ENCODE results near the gene MTHFS. TPM values are rescaled to one million over a fixed set of nuclear protein-coding genes. Genes with fewer than 3 reads are reported as not detected.
"Not testable (repeated sequence)": the region's sequence is repeated elsewhere in the genome, so short reads cannot be mapped to it uniquely, and the experiment has no call there.

MTHFS gene
- total RNA-seq, 4 donors from 2014 or later = 6.9 to 16.9 (median 16.3) TPM

DNA sequence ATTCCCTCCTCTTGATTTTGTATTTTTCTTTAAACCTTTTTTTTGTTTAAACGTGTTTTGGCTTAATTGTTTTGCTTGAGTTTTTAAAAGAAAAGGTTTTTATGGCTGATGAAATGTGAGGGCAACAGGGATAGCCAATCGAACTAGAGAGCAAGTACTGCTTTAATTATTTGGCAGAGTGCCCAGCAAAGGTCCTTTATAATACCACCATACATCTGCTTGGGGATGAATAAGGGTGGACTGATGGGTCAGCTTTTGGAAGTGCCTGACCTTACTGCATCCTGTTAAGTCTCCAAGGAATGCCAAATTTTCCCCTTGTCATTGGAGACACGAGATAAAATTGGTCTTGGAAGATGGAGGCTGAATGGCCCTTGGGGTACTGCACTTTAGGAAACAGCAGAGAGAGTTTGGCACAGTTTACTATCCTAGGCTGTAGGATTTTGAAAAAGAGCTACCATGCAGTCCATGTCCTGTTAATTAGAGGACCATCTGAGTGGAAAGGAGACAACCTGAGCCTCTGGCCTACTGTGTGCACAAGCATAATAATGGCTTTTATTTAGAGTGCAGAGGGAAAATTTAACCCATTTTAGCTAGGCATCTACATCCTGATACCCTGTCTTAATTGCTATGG lies 19.8 kb upstream of the MTHFS start:
- WGBS, 2 donors = 10 to 12% methylated on average over 3 of the region's 3 CpGs
- H3K36me3 ChIP-seq = peaks cover 0 to 51% (median 4%) of the 10 kb centered on the region in 3 donors
- no peak overlapping the region for H3K27ac ChIP-seq
- no peaks in the 10 kb centered on the region for H3K4me1 ChIP-seq
- H3K9me3 ChIP-seq = peaks cover 0 to 86% (median 30%) of the 10 kb centered on the region in 4 donors
- no peak for DNase-seq (ENCODE audit: low spot score in 2 of 2)
- no peak overlapping the region for H3K4me3 ChIP-seq
- no peak for TF ChIP-seq POLR2A (IDR thresholded peaks at IDR 0.05)
- TF ChIP-seq EP300 (IDR thresholded peaks at IDR 0.05) = no peak
- TF ChIP-seq, protein P1, sequence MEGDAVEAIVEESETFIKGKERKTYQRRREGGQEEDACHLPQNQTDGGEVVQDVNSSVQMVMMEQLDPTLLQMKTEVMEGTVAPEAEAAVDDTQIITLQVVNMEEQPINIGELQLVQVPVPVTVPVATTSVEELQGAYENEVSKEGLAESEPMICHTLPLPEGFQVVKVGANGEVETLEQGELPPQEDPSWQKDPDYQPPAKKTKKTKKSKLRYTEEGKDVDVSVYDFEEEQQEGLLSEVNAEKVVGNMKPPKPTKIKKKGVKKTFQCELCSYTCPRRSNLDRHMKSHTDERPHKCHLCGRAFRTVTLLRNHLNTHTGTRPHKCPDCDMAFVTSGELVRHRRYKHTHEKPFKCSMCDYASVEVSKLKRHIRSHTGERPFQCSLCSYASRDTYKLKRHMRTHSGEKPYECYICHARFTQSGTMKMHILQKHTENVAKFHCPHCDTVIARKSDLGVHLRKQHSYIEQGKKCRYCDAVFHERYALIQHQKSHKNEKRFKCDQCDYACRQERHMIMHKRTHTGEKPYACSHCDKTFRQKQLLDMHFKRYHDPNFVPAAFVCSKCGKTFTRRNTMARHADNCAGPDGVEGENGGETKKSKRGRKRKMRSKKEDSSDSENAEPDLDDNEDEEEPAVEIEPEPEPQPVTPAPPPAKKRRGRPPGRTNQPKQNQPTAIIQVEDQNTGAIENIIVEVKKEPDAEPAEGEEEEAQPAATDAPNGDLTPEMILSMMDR (IDR thresholded peaks at IDR 0.05) = no peak
- H3K27me3 ChIP-seq = no peaks in the 10 kb centered on the region

DNA sequence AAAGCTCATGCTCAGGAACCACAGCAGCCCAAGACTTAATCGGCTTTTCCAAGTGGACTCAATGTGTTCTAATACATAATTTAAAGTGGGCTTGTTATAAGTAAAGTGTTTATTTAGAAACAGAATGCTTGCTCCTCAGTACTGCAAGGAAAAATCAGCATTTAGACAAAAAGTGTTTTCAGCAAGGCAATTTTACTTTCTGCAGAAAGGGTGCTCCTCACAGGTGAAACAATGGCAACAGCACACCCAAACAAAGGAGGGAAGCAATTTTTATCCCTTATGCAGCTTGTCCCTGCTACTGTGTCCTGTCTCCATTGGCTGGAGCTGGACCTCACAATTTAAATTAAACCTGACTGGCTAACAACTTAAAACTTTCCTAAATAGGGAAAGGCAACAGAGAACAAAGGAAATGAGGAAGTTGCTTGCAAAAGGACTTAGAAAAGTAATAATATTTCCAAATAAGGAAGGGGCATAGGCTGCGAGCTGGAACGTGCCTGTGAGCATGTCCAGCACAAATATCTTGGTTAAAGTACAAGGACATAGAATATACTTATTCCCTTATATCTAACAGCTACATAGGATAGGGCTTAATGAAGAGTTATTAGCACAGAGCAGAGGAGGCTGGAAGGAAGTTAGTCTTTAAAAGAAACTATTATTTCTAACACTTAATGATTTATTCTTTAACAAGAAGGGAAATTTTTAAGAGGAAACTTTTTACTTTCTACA lies 19.1 kb upstream of the MTHFS start:
- H3K27me3 ChIP-seq; H3K27ac ChIP-seq; H3K4me3 ChIP-seq; H3K4me1 ChIP-seq; DNase-seq (ENCODE audit: low spot score in 2 of 2): not testable (repeated sequence)
- WGBS, 2 donors = 88 to 96% methylated on average over 3 of the region's 3 CpGs
- Histone ChIP-seq H3K9me3 (peaks cover 0 to 79% (median 28%) of the 10 kb centered on the region in 4 donors), H3K36me3 (peaks cover 0 to 48% (median 3%) of the 10 kb centered on the region in 3 donors)

DNA sequence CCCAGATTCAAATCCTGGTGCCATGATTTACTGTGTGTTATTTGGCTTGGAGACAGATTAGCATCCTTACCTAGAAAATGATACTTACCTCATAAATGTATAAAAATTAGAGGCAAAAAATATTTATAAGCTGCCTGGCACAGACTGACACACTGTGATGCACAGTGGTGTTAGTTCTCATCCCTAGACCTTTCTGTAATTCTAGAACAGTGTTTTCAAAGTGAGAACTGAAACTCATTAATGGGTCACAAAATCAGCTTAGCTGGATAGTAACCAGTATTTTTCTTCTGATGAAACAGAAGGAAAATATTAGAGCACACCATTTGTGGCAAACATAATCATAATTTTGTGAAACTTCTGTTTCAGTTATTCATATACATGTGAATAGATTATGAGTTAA lies 17.9 kb upstream of the MTHFS start:
- Histone ChIP-seq H3K27me3 (no peaks in the 10 kb centered on the region), H3K27ac (no peak overlapping the region), H3K9me3 (peaks cover 0 to 67% (median 22%) of the 10 kb centered on the region in 4 donors), H3K36me3 (peaks cover 0 to 36% (median 0%) of the 10 kb centered on the region in 3 donors), H3K4me3 (no peak overlapping the region), H3K4me1 (no peaks in the 10 kb centered on the region)
- TF ChIP-seq, protein P1 (IDR thresholded peaks at IDR 0.05) = no peak
- TF ChIP-seq EP300 (IDR thresholded peaks at IDR 0.05) (no peak), POLR2A (IDR thresholded peaks at IDR 0.05) (no peak)
- no peak for DNase-seq (ENCODE audit: low spot score in 2 of 2)

DNA sequence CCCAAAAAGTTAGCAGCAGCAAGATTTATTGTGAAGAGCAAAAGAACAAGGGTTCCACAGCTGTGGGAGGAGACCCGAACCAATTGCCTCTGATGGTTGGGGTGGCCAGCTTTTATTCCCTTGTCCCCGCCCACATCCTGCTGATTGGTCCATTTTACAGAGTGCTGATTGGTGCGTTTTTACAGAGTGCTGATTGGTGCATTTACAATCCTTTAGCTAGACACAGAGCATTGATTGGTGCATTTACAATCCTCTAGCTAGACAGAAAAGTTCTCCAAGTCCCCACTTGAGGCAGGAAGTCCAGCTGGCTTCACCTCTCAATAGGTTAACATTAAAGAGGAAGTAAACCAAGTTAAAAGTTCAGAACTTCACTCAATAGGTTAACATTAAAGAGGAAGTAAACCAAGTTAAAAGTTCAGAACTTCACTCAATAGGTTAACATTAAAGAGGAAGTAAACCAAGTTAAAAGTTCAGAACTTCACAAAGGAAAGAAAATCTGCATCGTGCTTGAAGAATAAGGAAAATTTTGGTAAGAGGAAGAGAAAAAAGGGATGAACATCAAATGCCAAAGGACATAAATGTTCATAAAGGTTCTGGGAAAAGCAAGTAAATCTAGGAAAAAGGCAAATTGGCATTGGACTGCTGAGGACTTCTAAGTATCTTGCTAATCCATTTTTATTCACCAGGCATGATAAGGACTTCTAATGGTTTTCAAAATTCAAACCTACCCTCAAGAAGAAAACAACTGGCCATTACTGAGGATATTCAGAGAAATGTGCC lies 12.9 kb upstream of the MTHFS start:
- DNase-seq (ENCODE audit: low spot score in 2 of 2) = not testable (repeated sequence)
- 80 to 89% methylated on average over 4 of the region's 4 CpGs for WGBS, 2 donors

DNA sequence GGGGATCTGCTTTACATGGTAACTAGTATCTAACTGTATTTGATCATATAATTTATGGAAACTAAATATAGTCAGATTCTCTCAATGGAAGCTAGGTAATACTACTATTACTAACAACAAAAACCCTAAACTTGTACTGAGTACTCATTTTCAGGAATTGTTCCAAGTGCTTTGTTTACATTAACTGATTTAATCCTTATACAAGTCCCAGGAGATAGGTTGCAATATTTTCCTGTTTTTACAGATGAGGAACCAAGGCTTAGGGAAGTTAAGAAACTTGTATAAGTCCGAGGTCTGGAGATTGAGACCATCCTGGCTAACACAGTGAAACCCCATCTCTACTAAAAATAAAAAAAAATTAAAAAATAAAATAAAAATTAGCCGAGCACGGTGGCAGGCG lies 7.5 kb upstream of the MTHFS start:
- Histone ChIP-seq H3K4me1 (no peaks in the 10 kb centered on the region), H3K27me3 (no peaks in the 10 kb centered on the region), H3K9me3 (no peaks in the 10 kb centered on the region), H3K27ac (no peak overlapping the region), H3K4me3 (no peak overlapping the region), H3K36me3 (no peaks in the 10 kb centered on the region)
- WGBS, 2 donors = 68 to 69% methylated on average over 4 of the region's 4 CpGs
- DNase-seq (ENCODE audit: low spot score in 2 of 2) = no peak
- TF ChIP-seq POLR2A (IDR thresholded peaks at IDR 0.05) (no peak), EP300 (IDR thresholded peaks at IDR 0.05) (no peak)
- TF ChIP-seq, protein P1 (IDR thresholded peaks at IDR 0.05) = no peak

More for the DNA sequence above, 12.9 kb upstream of the MTHFS start:
- H3K4me3 ChIP-seq, H3K4me1 ChIP-seq, H3K27me3 ChIP-seq, H3K27ac ChIP-seq: not testable (repeated sequence)
- Histone ChIP-seq H3K36me3 (peaks cover 0 to 16% (median 0%) of the 10 kb centered on the region in 3 donors), H3K9me3 (peaks cover 0 to 17% (median 0%) of the 10 kb centered on the region in 4 donors)

DNA sequence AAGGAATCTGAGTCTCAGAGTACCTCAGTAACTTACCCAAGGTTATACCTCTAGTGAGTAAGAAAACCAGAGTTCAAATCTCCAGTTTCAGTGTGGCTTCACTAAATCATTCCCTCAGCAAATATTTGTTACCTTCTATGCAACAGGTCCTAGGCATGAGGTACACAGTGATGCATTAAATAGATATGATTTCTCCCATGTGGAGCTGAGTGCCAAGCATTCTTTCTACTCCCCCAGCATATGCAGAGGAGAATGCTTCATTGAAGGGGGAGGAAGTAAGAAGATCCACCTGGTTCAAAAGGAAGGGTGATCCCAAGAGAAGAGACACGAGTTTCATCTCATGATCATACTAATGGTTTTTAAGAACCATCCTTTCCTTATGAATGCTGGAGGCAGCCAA lies 6.8 kb upstream of the MTHFS start:
- Histone ChIP-seq H3K36me3 (no peaks in the 10 kb centered on the region), H3K9me3 (no peaks in the 10 kb centered on the region), H3K27me3 (no peaks in the 10 kb centered on the region), H3K4me1 (no peaks in the 10 kb centered on the region), H3K4me3 (no peak overlapping the region), H3K27ac (no peak overlapping the region)
- TF ChIP-seq, protein P1 (IDR thresholded peaks at IDR 0.05) = no peak
- TF ChIP-seq POLR2A (IDR thresholded peaks at IDR 0.05) = no peak
- WGBS, 2 donors = 76 to 80% methylated on average over 1 of the region's 1 CpG
- no peak for DNase-seq (ENCODE audit: low spot score in 2 of 2)
